Kidney (tissue), 22 donors: ENCODE results near the gene MRPL17. TPM values are rescaled to one million over a fixed set of nuclear protein-coding genes. Genes with fewer than 3 reads are reported as not detected.

Source experiments
- DNase-seq, 5 donors: peaks; one replicate each; pipeline ENCODE4 v3.0.0-alpha.2; 2013 to 2020
- FAIRE-seq: peaks from 2 replicates; lab custom pipeline; 2012; peaks lifted over from hg19 to GRCh38; lab: Jason Lieb, UNC
- H3K27ac ChIP-seq, 2 donors: one replicate each; pipeline ENCODE4 v1.7.0; 2013; ENCODE audit warnings: low read depth in 2 of 2, low read length in 2 of 2, inconsistent platforms in 1 of 2
- H3K27me3 ChIP-seq: one replicate; pipeline ENCODE4 v1.7.1; 2013; ENCODE audit warnings: low read length, inconsistent platforms; ENCODE audit not compliant: control insufficient read depth, insufficient read depth
- H3K36me3 ChIP-seq, 3 donors: one replicate each; pipeline versions ENCODE4 v1.7.0 to v1.7.1; 2013; ENCODE audit warnings: low read length in 3 of 3, control low read depth in 1 of 3, inconsistent platforms in 1 of 3; ENCODE audit not compliant: insufficient read depth in 3 of 3, control insufficient read depth in 2 of 3
- H3K4me1 ChIP-seq, 3 donors: one replicate each; pipeline versions ENCODE4 v1.7.0 to v1.7.1; 2013; ENCODE audit warnings: low read length in 3 of 3, inconsistent platforms in 1 of 3, low read depth in 1 of 3; ENCODE audit not compliant: control insufficient read depth in 2 of 3, insufficient read depth in 2 of 3
- H3K4me3 ChIP-seq, 3 donors: one replicate each; pipeline versions ENCODE4 v1.7.0 to v1.8.1; 2013; ENCODE audit warnings: low read length in 3 of 3, control low read depth in 1 of 3, inconsistent platforms in 1 of 3
- H3K9ac ChIP-seq, 3 donors: one replicate each; pipeline versions ENCODE4 v1.7.0 to v1.7.1; 2013; ENCODE audit warnings: low read length in 3 of 3, control low read depth in 1 of 3, inconsistent platforms in 1 of 3
- H3K9me3 ChIP-seq, 3 donors: one replicate each; pipeline versions ENCODE4 v1.7.0 to v1.7.1; 2013; ENCODE audit warnings: low read length in 3 of 3, control low read depth in 1 of 3, inconsistent platforms in 1 of 3; ENCODE audit not compliant: control insufficient read depth in 2 of 3, insufficient read depth in 1 of 3
- intact Hi-C: fragments of 100-400 bp; cut with DNase I; formaldehyde crosslinking; loops from one replicate; pipeline ENCODE4 v1.11.1; 2022
- long read RNA-seq, 10 donors: library from polyadenylated mRNA in 1 of 10; unstranded in 1 of 10; transcript quantifications; one replicate each; pipeline ENCODE4 v2.0.0 and lab custom pipeline, GENCODE V29; 2021 to 2026
- polyA plus RNA-seq: library from polyadenylated mRNA; stranded (reverse); fragments of 350-450 nt; fragmentation: Illumina TruSeq; extraction: RNeasy Lipid Tissue Mini Kit (QIAGEN cat#74804); gene quantifications from one replicate; pipeline ENCODE4 v1.2.3, GENCODE V29; 2014; ENCODE audit warnings: low read depth, low replicate concordance; ENCODE audit not compliant: insufficient read depth
- total RNA-seq: library from RNA; stranded (reverse); fragmentation: NEBNext Ultra II Directional; extraction: Animal tissue kit (Norgen Biotek cat#: 25700); gene quantifications from one replicate; pipeline ENCODE4 v1.2.1, GENCODE V29; 2021
- TF ChIP-seq, protein P1 (sequence below): IDR thresholded peaks from 3 replicates; pipeline ENCODE4 v1.5.1; 2012; ENCODE audit warnings: mild to moderate bottlenecking, moderate library complexity, borderline replicate concordance; ENCODE audit not compliant: insufficient read depth; ENCODE audit errors: extremely low read depth
- donor health status: control.
- donor health status: control.
- donor health status: control.
- donor health status: control.
- donor health status: control.
- donor health status: DM: yes; HTN: yes; CAD: no.
- donor health status: Normal renal cell carcinoma (clear cell type).

The MRPL17 gene
- total RNA-seq (44.0 TPM), polyA plus RNA-seq (121 TPM)
- long read RNA-seq, donor 1, transcript MRPL17-202 (2 exons, 1,002 nt) = minor isoform, 8 of 33 reads
- long read RNA-seq, donor 1, transcript MRPL17-201 (3 exons, 1,969 nt) = major isoform, 25 of 33 reads
- long read RNA-seq, donor 1, partial matches to known transcripts = 0 of 33 reads
- long read RNA-seq, donor 1, other reads (novel, unspliced or antisense) = 0 of 33 reads
- long read RNA-seq, donor 2, transcript MRPL17-201 (3 exons, 1,969 nt) = major isoform, 31 of 52 reads
- long read RNA-seq, donor 2, transcript MRPL17-202 (2 exons, 1,002 nt) = minor isoform, 21 of 52 reads
- long read RNA-seq, donor 2, partial matches to known transcripts = 0 of 52 reads
- long read RNA-seq, donor 2, other reads (novel, unspliced or antisense) = 0 of 52 reads
- long read RNA-seq, donor 3, transcript MRPL17-201 (3 exons, 1,969 nt) = major isoform, 40 of 55 reads
- long read RNA-seq, donor 3, transcript MRPL17-202 (2 exons, 1,002 nt) = minor isoform, 15 of 55 reads
- long read RNA-seq, donor 3, partial matches to known transcripts = 0 of 55 reads
- long read RNA-seq, donor 3, other reads (novel, unspliced or antisense) = 0 of 55 reads
- long read RNA-seq, donor 4, transcript MRPL17-202 (2 exons, 1,002 nt) = minor isoform, 10 of 29 reads
- long read RNA-seq, donor 4, transcript MRPL17-201 (3 exons, 1,969 nt) = major isoform, 19 of 29 reads
- long read RNA-seq, donor 4, partial matches to known transcripts = 0 of 29 reads
- long read RNA-seq, donor 4, other reads (novel, unspliced or antisense) = 0 of 29 reads
- long read RNA-seq, donor 5, partial matches to known transcripts = 0 of 4 reads
- long read RNA-seq, donor 5, other reads (novel, unspliced or antisense) = 0 of 4 reads
- long read RNA-seq, donor 6, transcript MRPL17-202 (2 exons, 1,002 nt) = minor isoform, 33 of 109 reads
- long read RNA-seq, donor 6, transcript MRPL17-201 (3 exons, 1,969 nt) = major isoform, 76 of 109 reads
- long read RNA-seq, donor 6, partial matches to known transcripts = 0 of 109 reads
- long read RNA-seq, donor 6, other reads (novel, unspliced or antisense) = 0 of 109 reads
- long read RNA-seq, donor 7, transcript MRPL17-201 (3 exons, 1,969 nt) = major isoform, 15 of 19 reads
- long read RNA-seq, donor 7, partial matches to known transcripts = 0 of 19 reads
- long read RNA-seq, donor 7, other reads (novel, unspliced or antisense) = 1 of 19 reads
- long read RNA-seq, donor 8, transcript MRPL17-201 (3 exons, 1,969 nt) = major isoform, 34 of 49 reads
- long read RNA-seq, donor 8, transcript MRPL17-202 (2 exons, 1,002 nt) = minor isoform, 15 of 49 reads
- long read RNA-seq, donor 8, partial matches to known transcripts = 0 of 49 reads
- long read RNA-seq, donor 8, other reads (novel, unspliced or antisense) = 0 of 49 reads
- long read RNA-seq, donor 9, transcript MRPL17-201 (3 exons, 1,969 nt) = major isoform, 22 of 31 reads
- long read RNA-seq, donor 9, transcript MRPL17-202 (2 exons, 1,002 nt) = minor isoform, 9 of 31 reads
- long read RNA-seq, donor 9, partial matches to known transcripts = 0 of 31 reads
- long read RNA-seq, donor 9, other reads (novel, unspliced or antisense) = 0 of 31 reads
- long read RNA-seq, donor 10, transcript MRPL17-201 (3 exons, 1,969 nt) = major isoform, 22 of 30 reads
- long read RNA-seq, donor 10, transcript MRPL17-202 (2 exons, 1,002 nt) = minor isoform, 8 of 30 reads
- long read RNA-seq, donor 10, partial matches to known transcripts = 0 of 30 reads
- long read RNA-seq, donor 10, other reads (novel, unspliced or antisense) = 0 of 30 reads

DNA sequence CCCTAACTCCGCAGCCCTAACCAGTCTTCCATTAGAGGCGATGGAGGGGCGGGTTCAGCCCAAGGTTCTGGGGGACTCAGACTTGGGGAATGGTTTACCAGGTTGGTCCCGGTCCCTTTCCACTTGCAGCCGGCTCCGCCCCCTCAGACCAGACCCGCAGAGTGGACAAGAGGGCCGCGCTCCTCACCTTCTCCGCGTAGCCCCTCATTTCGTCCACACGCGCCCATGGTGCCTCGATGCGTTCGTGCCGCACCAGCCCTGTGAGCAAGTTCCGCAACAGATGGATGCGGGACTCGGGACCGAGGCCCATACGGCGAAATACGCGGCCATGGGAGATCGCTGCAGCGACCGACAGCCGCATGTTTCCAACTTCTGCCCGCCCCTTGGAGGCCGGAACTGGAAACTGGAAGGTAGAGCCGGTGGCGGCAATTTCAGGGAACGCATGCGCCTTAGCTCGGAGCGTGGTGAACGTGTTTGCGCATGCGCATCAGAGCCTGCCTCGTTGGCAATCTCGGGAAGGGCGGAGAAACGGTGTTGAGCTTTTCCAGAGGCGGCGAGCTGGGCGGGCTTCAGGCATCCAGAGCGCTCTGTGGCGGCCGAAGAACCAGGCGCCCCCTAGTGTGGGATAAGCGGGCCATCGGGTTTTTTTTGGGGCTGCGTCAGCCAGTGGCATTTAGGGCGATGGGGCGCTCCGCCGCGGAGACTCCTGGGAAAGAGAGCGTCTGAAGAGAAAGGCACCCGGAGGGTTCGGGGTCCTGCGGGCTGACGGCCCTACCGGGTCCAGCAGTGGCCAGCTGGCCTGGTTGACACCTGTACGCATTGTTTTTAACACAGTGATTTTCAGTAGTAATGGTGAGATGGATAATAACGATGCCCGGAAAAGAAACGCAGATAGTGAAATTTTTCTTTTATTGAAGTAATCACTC lies at the start of gene MRPL17:
TSS of gene MRPL17 (minus strand) at position 405 of the 926 bp plus-strand sequence. CDS start at position 361, 44 bp downstream.
- peaks cover 0 to 2% (median 0%) of the 10 kb centered on the region in 3 donors for H3K36me3 ChIP-seq
- peaks cover 4 to 15% (median 12%) of the 10 kb centered on the region in 3 donors for H3K4me1 ChIP-seq
- intact Hi-C loops = loop anchor here (10.0 kb wide), 1 partner anchor 148 kb away; no protein-coding TSS in a partner anchor
- no peaks in the 10 kb centered on the region for H3K9me3 ChIP-seq
- TF ChIP-seq, protein P1, sequence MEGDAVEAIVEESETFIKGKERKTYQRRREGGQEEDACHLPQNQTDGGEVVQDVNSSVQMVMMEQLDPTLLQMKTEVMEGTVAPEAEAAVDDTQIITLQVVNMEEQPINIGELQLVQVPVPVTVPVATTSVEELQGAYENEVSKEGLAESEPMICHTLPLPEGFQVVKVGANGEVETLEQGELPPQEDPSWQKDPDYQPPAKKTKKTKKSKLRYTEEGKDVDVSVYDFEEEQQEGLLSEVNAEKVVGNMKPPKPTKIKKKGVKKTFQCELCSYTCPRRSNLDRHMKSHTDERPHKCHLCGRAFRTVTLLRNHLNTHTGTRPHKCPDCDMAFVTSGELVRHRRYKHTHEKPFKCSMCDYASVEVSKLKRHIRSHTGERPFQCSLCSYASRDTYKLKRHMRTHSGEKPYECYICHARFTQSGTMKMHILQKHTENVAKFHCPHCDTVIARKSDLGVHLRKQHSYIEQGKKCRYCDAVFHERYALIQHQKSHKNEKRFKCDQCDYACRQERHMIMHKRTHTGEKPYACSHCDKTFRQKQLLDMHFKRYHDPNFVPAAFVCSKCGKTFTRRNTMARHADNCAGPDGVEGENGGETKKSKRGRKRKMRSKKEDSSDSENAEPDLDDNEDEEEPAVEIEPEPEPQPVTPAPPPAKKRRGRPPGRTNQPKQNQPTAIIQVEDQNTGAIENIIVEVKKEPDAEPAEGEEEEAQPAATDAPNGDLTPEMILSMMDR = peak; percentile 85
- peak within 1 kb of the TSS; percentile 89 to 95 (median 92) for H3K4me3 ChIP-seq
- peak within 1 kb of the TSS; percentile 84 to 91 for H3K27ac ChIP-seq
- FAIRE-seq = peak; percentile 91
- no peaks in the 10 kb centered on the region for H3K27me3 ChIP-seq
- peak; percentile 99 to 100 (median 100) for DNase-seq
- H3K9ac ChIP-seq = peak within 1 kb of the TSS; percentile 82 to 94 (median 90)

DNA sequence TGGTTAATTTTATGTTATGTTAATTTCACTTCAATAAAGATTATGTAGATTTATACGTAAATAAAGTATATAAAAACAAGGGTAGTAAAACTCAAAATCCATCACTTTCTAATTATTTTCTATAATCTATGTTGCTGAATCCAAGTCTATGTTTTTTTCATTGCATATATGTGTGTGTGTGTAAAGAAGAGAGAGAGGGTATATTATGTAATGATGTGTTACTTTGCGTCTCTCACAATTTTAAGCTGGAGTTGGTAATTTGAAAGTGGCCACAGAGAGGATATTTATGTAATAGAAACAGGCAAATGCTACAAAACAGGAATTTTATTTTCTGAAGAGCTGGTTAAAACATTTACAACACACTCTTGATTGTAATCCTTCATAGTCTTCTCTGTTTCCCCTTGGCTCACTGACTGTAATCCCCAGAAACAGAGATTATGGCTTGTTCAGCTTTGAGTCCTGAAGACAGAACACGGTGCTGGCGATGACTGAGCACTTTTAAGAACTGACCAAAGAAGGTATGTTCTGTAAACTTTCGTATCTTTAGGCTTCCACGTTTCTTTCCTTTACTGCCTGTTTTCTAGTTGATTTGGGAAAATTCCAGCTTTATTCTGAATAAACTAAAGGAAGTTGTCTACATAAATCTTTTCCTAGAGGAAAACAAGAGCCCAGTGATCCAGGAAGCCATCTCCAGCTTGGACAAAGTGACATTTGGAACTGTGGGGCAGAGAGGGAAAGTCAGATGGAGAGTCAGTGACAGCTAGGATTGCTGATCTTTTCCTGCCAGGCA lies 45.0 kb upstream of the MRPL17 start:
- H3K36me3 ChIP-seq = no peaks in the 10 kb centered on the region
- peak in 1 of 5 donors; percentile 61 for DNase-seq
- no peak overlapping the region for H3K9ac ChIP-seq
- no peak overlapping the region for H3K4me3 ChIP-seq
- H3K4me1 ChIP-seq = no peaks in the 10 kb centered on the region
- no peaks in the 10 kb centered on the region for H3K9me3 ChIP-seq
- intact Hi-C loops = no loop called here
- TF ChIP-seq, protein P1 = no peak
- no peaks in the 10 kb centered on the region for H3K27me3 ChIP-seq
- H3K27ac ChIP-seq = peak overlapping the region in 1 of 2 donors; percentile 29
- FAIRE-seq = no peak
